Trophoblast cell (in vitro differentiated cells and primary cell): Measurements from ENCODE around the gene TEX53.

Experiments
- DNase-seq, 2 donors: peaks; one replicate each; pipeline ENCODE4 v3.0.0-alpha.2; 2016
- H2AFZ ChIP-seq: 2 replicates; pipeline ENCODE4 v1.6.1; 2013; ENCODE audit warnings: low read length, moderate library complexity, mild to moderate bottlenecking; ENCODE audit not compliant: insufficient read depth, poor library complexity
- H2AK5ac ChIP-seq: 2 replicates; pipeline ENCODE4 v1.6.1; 2013; ENCODE audit warnings: mild to moderate bottlenecking, low read length
- H2BK120ac ChIP-seq: 2 replicates; pipeline ENCODE4 v1.6.1; 2013; ENCODE audit warnings: low read length, mild to moderate bottlenecking, moderate library complexity; ENCODE audit not compliant: insufficient read depth, poor library complexity
- H2BK12ac ChIP-seq: 2 replicates; pipeline ENCODE4 v1.6.1; 2013; ENCODE audit warnings: mild to moderate bottlenecking, low read length, moderate library complexity
- H2BK5ac ChIP-seq: 2 replicates; pipeline ENCODE4 v1.6.1; 2013; ENCODE audit warnings: low read length, low read depth, moderate library complexity, mild to moderate bottlenecking; ENCODE audit not compliant: poor library complexity
- H3K14ac ChIP-seq: 2 replicates; pipeline ENCODE4 v1.6.1; 2013; ENCODE audit warnings: mild to moderate bottlenecking, low read length
- H3K18ac ChIP-seq: 2 replicates; pipeline ENCODE4 v1.6.1; 2013; ENCODE audit warnings: mild to moderate bottlenecking, low read length
- H3K23ac ChIP-seq: 2 replicates; pipeline ENCODE4 v1.6.1; 2013; ENCODE audit warnings: low read length
- H3K27ac ChIP-seq: 2 replicates; pipeline ENCODE4 v1.5.1; 2013; ENCODE audit warnings: low read depth, mild to moderate bottlenecking, inconsistent platforms, low read length, moderate library complexity
- H3K27me3 ChIP-seq: 2 replicates; pipeline ENCODE4 v1.6.1; 2013; ENCODE audit warnings: inconsistent platforms, mild to moderate bottlenecking, low read length, moderate library complexity; ENCODE audit not compliant: insufficient read depth
- H3K36me3 ChIP-seq, 2 experiments: 1 replicate in 1 of 2; 2 replicates in 1 of 2; pipeline ENCODE4 v1.6.1; 2013; ENCODE audit warnings: low read length in 2 of 2, mild to moderate bottlenecking in 2 of 2, moderate library complexity in 1 of 2; ENCODE audit not compliant: insufficient read depth in 2 of 2, control insufficient read depth in 1 of 2
- H3K4ac ChIP-seq: 2 replicates; pipeline ENCODE4 v1.6.1; 2013; ENCODE audit warnings: low read depth, mild to moderate bottlenecking, low read length, moderate library complexity
- H3K4me1 ChIP-seq, 2 experiments: 1 replicate in 1 of 2; 2 replicates in 1 of 2; pipeline ENCODE4 v1.6.1; 2013; ENCODE audit warnings: low read length in 2 of 2, mild to moderate bottlenecking in 2 of 2, moderate library complexity in 1 of 2; ENCODE audit not compliant: insufficient read depth in 2 of 2, control insufficient read depth in 1 of 2
- H3K4me2 ChIP-seq: 2 replicates; pipeline ENCODE4 v1.6.1; 2013; ENCODE audit warnings: inconsistent platforms, mild to moderate bottlenecking, low read length, moderate library complexity
- H3K4me3 ChIP-seq: 2 replicates; pipeline ENCODE4 v1.5.1; 2013; ENCODE audit warnings: mild to moderate bottlenecking, low read depth, low read length, inconsistent platforms
- H3K79me1 ChIP-seq: one replicate; pipeline ENCODE4 v1.6.1; 2013; ENCODE audit warnings: low read length
- H3K79me2 ChIP-seq: 2 replicates; pipeline ENCODE4 v1.6.1; 2013; ENCODE audit warnings: low read length, mild to moderate bottlenecking; ENCODE audit not compliant: control insufficient read depth, insufficient read depth, poor library complexity
- H3K9ac ChIP-seq: 2 replicates; pipeline ENCODE4 v1.6.1; 2013; ENCODE audit warnings: mild to moderate bottlenecking, low read length
- H3K9me3 ChIP-seq: 2 replicates; pipeline ENCODE4 v1.6.1; 2013; ENCODE audit warnings: low read depth, mild to moderate bottlenecking, control low read depth, inconsistent platforms, low read length; ENCODE audit not compliant: insufficient read depth
- H4K12ac ChIP-seq: 2 replicates; pipeline ENCODE4 v1.6.1; 2013; ENCODE audit warnings: low read depth, mild to moderate bottlenecking, low read length, moderate library complexity
- H4K8ac ChIP-seq: 2 replicates; pipeline ENCODE4 v1.6.1; 2013; ENCODE audit warnings: low read depth, mild to moderate bottlenecking, low read length, moderate library complexity
- H4K91ac ChIP-seq: one replicate; pipeline ENCODE4 v1.6.1; 2013; ENCODE audit warnings: low read depth, mild to moderate bottlenecking, low read length, moderate library complexity
- WGBS: extraction: QIAGEN DNeasy Blood & Tissue Kit; methylation state at CpG from one replicate; pipeline ENCODE4 v1.1.7; 2013; ENCODE audit warnings: missing lambda C conversion rate; ENCODE audit not compliant: insufficient read length, insufficient coverage; ENCODE audit errors: extremely low coverage; 5-methylcytosine and 5-hydroxymethylcytosine counted together

TEX53 gene

GRCh38 chr9:114653556-114654159 is 3.9 kb downstream of the TEX53 start:
- WGBS = no CpG with 5 or more reads among the region's 6 CpGs
- Histone ChIP-seq H2BK5ac (no peak overlapping the region), H2BK12ac (no peak overlapping the region), H3K9me3 (no peaks in the 10 kb centered on the region), H3K36me3 (no peaks in the 10 kb centered on the region), H4K91ac (no peak overlapping the region), H3K9ac (no peak overlapping the region), H4K12ac (no peak overlapping the region), H3K4me1 (no peaks in the 10 kb centered on the region), H2AK5ac (no peak overlapping the region), H3K27ac (no peak overlapping the region), H2BK120ac (no peak overlapping the region), H3K27me3 (no peaks in the 10 kb centered on the region), H3K4ac (no peak overlapping the region), H2AFZ (no peak overlapping the region), H4K8ac (no peak overlapping the region), H3K79me1 (no peaks in the 10 kb centered on the region), H3K4me3 (no peak overlapping the region), H3K18ac (no peak overlapping the region), H3K79me2 (no peaks in the 10 kb centered on the region), H3K14ac (no peak overlapping the region), H3K4me2 (no peak overlapping the region), H3K23ac (no peak overlapping the region)
- DNase-seq = peak; percentile 68 to 85

- Histone ChIP-seq H2BK5ac (no peak overlapping the region), H3K9me3 (no peaks in the 10 kb centered on the region), H3K79me2 (no peaks in the 10 kb centered on the region), H2BK120ac (no peak overlapping the region), H3K23ac (no peak overlapping the region), H3K27me3 (no peaks in the 10 kb centered on the region), H3K4me2 (no peak overlapping the region), H3K36me3 (no peaks in the 10 kb centered on the region), H3K27ac (no peak overlapping the region), H3K14ac (no peak overlapping the region), H4K91ac (no peak overlapping the region), H3K4me1 (no peaks in the 10 kb centered on the region), H4K8ac (no peak overlapping the region), H2AK5ac (no peak overlapping the region), H2AFZ (no peak overlapping the region), H3K79me1 (no peaks in the 10 kb centered on the region), H3K18ac (no peak overlapping the region), H3K4ac (no peak overlapping the region), H4K12ac (no peak overlapping the region), H3K4me3 (no peak overlapping the region), H2BK12ac (no peak overlapping the region), H3K9ac (no peak overlapping the region)
- no CpG with 5 or more reads among the region's 2 CpGs for WGBS
- no peak for DNase-seq
Observed at GRCh38 chr9:114652776-114653555, 4.6 kb downstream of the TEX53 start.

GRCh38 chr9:114643896-114644295 is 13.7 kb downstream of the TEX53 start:
- H3K4ac ChIP-seq = no peak overlapping the region
- WGBS = no CpG with 5 or more reads among the region's 5 CpGs
- H2BK120ac ChIP-seq = no peak overlapping the region
- no peak overlapping the region for H2BK12ac ChIP-seq
- no peak overlapping the region for H2AK5ac ChIP-seq
- H3K18ac ChIP-seq = no peak overlapping the region
- no peak overlapping the region for H4K12ac ChIP-seq
- H3K79me1 ChIP-seq = no peaks in the 10 kb centered on the region
- no peak overlapping the region for H3K23ac ChIP-seq
- no peaks in the 10 kb centered on the region for H3K4me1 ChIP-seq
- no peak overlapping the region for H4K91ac ChIP-seq
- no peaks in the 10 kb centered on the region for H3K79me2 ChIP-seq
- H2BK5ac ChIP-seq = no peak overlapping the region
- no peak overlapping the region for H2AFZ ChIP-seq
- no peak overlapping the region for H4K8ac ChIP-seq
- no peaks in the 10 kb centered on the region for H3K27me3 ChIP-seq
- H3K4me3 ChIP-seq = no peak overlapping the region
- H3K9me3 ChIP-seq = no peaks in the 10 kb centered on the region
- no peak for DNase-seq
- H3K4me2 ChIP-seq = no peak overlapping the region
- no peak overlapping the region for H3K27ac ChIP-seq
- no peak overlapping the region for H3K14ac ChIP-seq
- peaks cover 6 to 8% of the 10 kb centered on the region in 2 experiments for H3K36me3 ChIP-seq
- no peak overlapping the region for H3K9ac ChIP-seq

- H3K36me3 ChIP-seq = peaks cover 9 to 12% of the 10 kb centered on the region in 2 experiments
- no CpG with 5 or more reads among the region's 8 CpGs for WGBS
- H2BK120ac ChIP-seq = no peak overlapping the region
- no peak overlapping the region for H3K4ac ChIP-seq
- H3K79me1 ChIP-seq = no peaks in the 10 kb centered on the region
- H2BK5ac ChIP-seq = no peak overlapping the region
- no peak overlapping the region for H4K12ac ChIP-seq
- no peaks in the 10 kb centered on the region for H3K79me2 ChIP-seq
- no peak overlapping the region for H4K8ac ChIP-seq
- H3K14ac ChIP-seq = no peak overlapping the region
- no peak overlapping the region for H3K23ac ChIP-seq
- no peak overlapping the region for H3K27ac ChIP-seq
- H3K18ac ChIP-seq = no peak overlapping the region
- peaks cover 1% of the 10 kb centered on the region for H3K9me3 ChIP-seq
- no peak overlapping the region for H3K4me2 ChIP-seq
- H2AFZ ChIP-seq = no peak overlapping the region
- no peak overlapping the region for H3K9ac ChIP-seq
- no peak overlapping the region for H3K4me3 ChIP-seq
- no peak overlapping the region for H4K91ac ChIP-seq
- no peaks in the 10 kb centered on the region for H3K27me3 ChIP-seq
- no peak overlapping the region for H2BK12ac ChIP-seq
- DNase-seq = no peak
- H2AK5ac ChIP-seq = no peak overlapping the region
- no peaks in the 10 kb centered on the region for H3K4me1 ChIP-seq
Observed at GRCh38 chr9:114643001-114643400, 14.6 kb downstream of the TEX53 start.
